ENCODE results near the gene CD34. TPM values are rescaled to one million over a fixed set of nuclear protein-coding genes. Genes with fewer than 3 reads are reported as not detected.
"Not testable (repeated sequence)": the region's sequence is repeated elsewhere in the genome, so short reads cannot be mapped to it uniquely, and the experiment has no call there.

The CD34 gene
- total RNA-seq, 2 donors from 2014 or later: 3.1 to 8.4 TPM

- no peak overlapping the region for H3K9ac ChIP-seq (ENCODE audit: low read depth in 2 of 2, low read length in 2 of 2)
- H3K27ac ChIP-seq: no peak overlapping the region
- H3K36me3 ChIP-seq: no peaks in the 10 kb centered on the region
- H3K4me1 ChIP-seq: no peaks in the 10 kb centered on the region
- no peak overlapping the region for H3K4me3 ChIP-seq
- intact Hi-C loops (cut with DNase I): no loop called here
- no peak for DNase-seq
- no peak for TF ChIP-seq CTCF (IDR thresholded peaks at IDR 0.05)
- no peaks in the 10 kb centered on the region for H3K9me3 ChIP-seq
- no peaks in the 10 kb centered on the region for H3K27me3 ChIP-seq
These were observed 16.1 kb upstream of the CD34 start for GRCh38 chr1:207926984-207927383.

- H3K9me3 ChIP-seq; DNase-seq; H3K4me1 ChIP-seq; H3K27me3 ChIP-seq; H3K36me3 ChIP-seq; H3K27ac ChIP-seq; H3K4me3 ChIP-seq; H3K9ac ChIP-seq (ENCODE audit: low read depth in 2 of 2, low read length in 2 of 2); intact Hi-C loops (cut with DNase I): not testable (repeated sequence)
These were observed 15.0 kb upstream of the CD34 start for GRCh38 chr1:207925969-207926368.

GRCh38 chr1:207925210-207925609, 14.3 kb upstream of the CD34 start:
- H3K4me1 ChIP-seq: no peaks in the 10 kb centered on the region
- H3K27me3 ChIP-seq: no peaks in the 10 kb centered on the region
- no peaks in the 10 kb centered on the region for H3K9me3 ChIP-seq
- H3K9ac ChIP-seq (ENCODE audit: low read depth in 2 of 2, low read length in 2 of 2): no peak overlapping the region
- intact Hi-C loops (cut with DNase I): no loop called here
- H3K27ac ChIP-seq: no peak overlapping the region
- no peak for TF ChIP-seq CTCF (IDR thresholded peaks at IDR 0.05)
- H3K36me3 ChIP-seq: no peaks in the 10 kb centered on the region
- no peak for DNase-seq
- no peak overlapping the region for H3K4me3 ChIP-seq

- Histone ChIP-seq H3K36me3 (no peaks in the 10 kb centered on the region), H3K27me3 (no peaks in the 10 kb centered on the region), H3K9me3 (no peaks in the 10 kb centered on the region), H3K9ac (ENCODE audit: low read depth in 2 of 2, low read length in 2 of 2) (no peak overlapping the region), H3K27ac (no peak overlapping the region), H3K4me1 (no peaks in the 10 kb centered on the region), H3K4me3 (no peak overlapping the region)
- intact Hi-C loops (cut with DNase I): no loop called here
- no peak for DNase-seq
- no peak for TF ChIP-seq CTCF (IDR thresholded peaks at IDR 0.05)
These were observed 12.6 kb upstream of the CD34 start for GRCh38 chr1:207923561-207923960.

- Histone ChIP-seq H3K27ac (no peak overlapping the region), H3K36me3 (no peaks in the 10 kb centered on the region), H3K27me3 (no peaks in the 10 kb centered on the region), H3K9ac (ENCODE audit: low read depth in 2 of 2, low read length in 2 of 2) (no peak overlapping the region), H3K9me3 (no peaks in the 10 kb centered on the region), H3K4me3 (no peak overlapping the region), H3K4me1 (no peaks in the 10 kb centered on the region)
- intact Hi-C loops (cut with DNase I): no loop called here
- no peak for DNase-seq
- no peak for TF ChIP-seq CTCF (IDR thresholded peaks at IDR 0.05)
These were observed 12.2 kb upstream of the CD34 start for GRCh38 chr1:207923121-207923520.

- Histone ChIP-seq H3K36me3 (no peaks in the 10 kb centered on the region), H3K9ac (ENCODE audit: low read depth in 2 of 2, low read length in 2 of 2) (no peak overlapping the region), H3K9me3 (no peaks in the 10 kb centered on the region), H3K27me3 (no peaks in the 10 kb centered on the region), H3K27ac (no peak overlapping the region), H3K4me1 (no peaks in the 10 kb centered on the region), H3K4me3 (no peak overlapping the region)
- no peak for DNase-seq
- intact Hi-C loops (cut with DNase I): no loop called here
- TF ChIP-seq CTCF (IDR thresholded peaks at IDR 0.05): no peak
These were observed 11.6 kb upstream of the CD34 start for GRCh38 chr1:207922554-207922953.

All from colonic mucosa (tissue), 4 donors.